Liver (tissue), 9 donors: ENCODE data around the gene GABBR2. TPM values are rescaled to one million over a fixed set of nuclear protein-coding genes. Genes with fewer than 3 reads are reported as not detected.

Source experiments
- DNase-seq: peaks from one replicate; pipeline ENCODE4 v3.0.0-alpha.2; 2017; ENCODE audit warnings: low spot score
- H3K27ac ChIP-seq, 2 donors: one replicate each; pipeline ENCODE4 v1.7.0; 2013; ENCODE audit warnings: inconsistent platforms in 2 of 2, low read length in 2 of 2, control low read depth in 1 of 2, low read depth in 1 of 2, mild to moderate bottlenecking in 1 of 2
- H3K27me3 ChIP-seq, 4 donors: one replicate each; pipeline versions ENCODE4 v1.6.1 to v1.7.0; 2013; ENCODE audit warnings: low read length in 3 of 4, inconsistent platforms in 1 of 4, mild to moderate bottlenecking in 1 of 4, moderate library complexity in 1 of 4; ENCODE audit not compliant: control insufficient read depth in 4 of 4, insufficient read depth in 4 of 4
- H3K36me3 ChIP-seq, 4 donors: one replicate each; pipeline versions ENCODE4 v1.6.1 to v1.7.0; 2013; ENCODE audit warnings: low read length in 3 of 4, mild to moderate bottlenecking in 3 of 4, low read depth in 1 of 4, moderate library complexity in 1 of 4; ENCODE audit not compliant: control insufficient read depth in 4 of 4, insufficient read depth in 3 of 4
- H3K4me1 ChIP-seq, 4 donors: one replicate each; pipeline versions ENCODE4 v1.6.1 to v1.7.0; 2013; ENCODE audit warnings: low read length in 3 of 4, mild to moderate bottlenecking in 3 of 4, moderate library complexity in 1 of 4; ENCODE audit not compliant: control insufficient read depth in 4 of 4, insufficient read depth in 4 of 4
- H3K4me3 ChIP-seq, 3 donors: one replicate each; pipeline versions ENCODE4 v1.6.1 to v1.7.0; 2013; ENCODE audit warnings: low read length in 3 of 3, control low read depth in 1 of 3, low read depth in 1 of 3, mild to moderate bottlenecking in 1 of 3
- H3K9ac ChIP-seq, 2 donors: one replicate each; pipeline ENCODE4 v1.7.0; 2013; ENCODE audit warnings: low read length in 2 of 2, mild to moderate bottlenecking in 2 of 2, moderate library complexity in 2 of 2, control low read depth in 1 of 2, low read depth in 1 of 2
- H3K9me3 ChIP-seq, 4 donors: one replicate each; pipeline versions ENCODE4 v1.6.1 to v1.7.0; 2013; ENCODE audit warnings: low read length in 3 of 4; ENCODE audit not compliant: control insufficient read depth in 4 of 4
- EGR1 ChIP-seq, 2 donors: IDR thresholded peaks; 2 replicates each; pipeline ENCODE4 v1.6.1; 2016 to 2018; ENCODE audit warnings: antibody characterized with exemption in 2 of 2, low read depth in 2 of 2
- FOXA1 ChIP-seq: IDR thresholded peaks from 2 replicates; pipeline ENCODE4 v1.6.1; 2016; ENCODE audit warnings: antibody characterized with exemption
- FOXA2 ChIP-seq: IDR thresholded peaks from 2 replicates; pipeline ENCODE4 v1.6.1; 2016; ENCODE audit warnings: antibody characterized with exemption
- GABPA ChIP-seq, 2 donors: IDR thresholded peaks in 1 of 2; conservative IDR thresholded peaks in 1 of 2; 2 replicates each; pipeline ENCODE4 v1.6.1; 2016; ENCODE audit warnings: antibody characterized with exemption in 2 of 2, mild to moderate bottlenecking in 1 of 2, moderate library complexity in 1 of 2
- HNF4A ChIP-seq, 2 donors: conservative IDR thresholded peaks; 2 replicates each; pipeline ENCODE4 v1.6.1; 2016; ENCODE audit warnings: antibody characterized with exemption in 2 of 2, mild to moderate bottlenecking in 2 of 2
- HNF4G ChIP-seq: IDR thresholded peaks from 2 replicates; pipeline ENCODE4 v1.6.1; 2016; ENCODE audit warnings: antibody characterized with exemption
- JUND ChIP-seq, 2 donors: IDR thresholded peaks; 2 replicates each; pipeline ENCODE4 v1.6.1; 2016; ENCODE audit warnings: antibody characterized with exemption in 2 of 2
- NR2F2 ChIP-seq: IDR thresholded peaks from 2 replicates; pipeline ENCODE4 v1.6.1; 2016; ENCODE audit warnings: antibody characterized with exemption
- RAD21 ChIP-seq, 2 donors: IDR thresholded peaks; 2 replicates each; pipeline ENCODE4 v1.6.1; 2016; ENCODE audit warnings: antibody characterized with exemption in 2 of 2, mild to moderate bottlenecking in 2 of 2
- RXRA ChIP-seq, 2 donors: IDR thresholded peaks; 2 replicates each; pipeline ENCODE4 v1.6.1; 2017 to 2018; ENCODE audit warnings: antibody characterized with exemption in 2 of 2, mild to moderate bottlenecking in 1 of 2
- SP1 ChIP-seq: IDR thresholded peaks from 2 replicates; pipeline ENCODE4 v1.6.1; 2018; ENCODE audit warnings: antibody characterized with exemption, mild to moderate bottlenecking
- TAF1 ChIP-seq: conservative IDR thresholded peaks from 2 replicates; pipeline ENCODE4 v1.6.1; 2016; ENCODE audit warnings: antibody characterized with exemption, mild to moderate bottlenecking
- YY1 ChIP-seq: IDR thresholded peaks from 2 replicates; pipeline ENCODE4 v1.6.1; 2016; ENCODE audit warnings: antibody characterized with exemption, mild to moderate bottlenecking
- WGBS: extraction: QIAGEN DNeasy Blood & Tissue Kit; methylation state at CpG from one replicate; pipeline ENCODE4 v1.1.7; 2013; 5-methylcytosine and 5-hydroxymethylcytosine counted together
- polyA plus RNA-seq, 2 donors: library from polyadenylated mRNA; stranded (reverse) in 1 of 2; unstranded in 1 of 2; fragments of 200-250 nt in 1 of 2; fragments of >200 nt in 1 of 2; fragmentation: Nextera tagmentation in 1 of 2; extraction: Ambion mirVana in 1 of 2; gene quantifications; one replicate each; pipeline versions ENCODE4 v1.2.1 to v1.2.3, GENCODE V29; 2013 to 2015
- total RNA-seq, 2 donors: library from RNA; depleted of rRNA; stranded (reverse); fragments of >200 nt; gene quantifications; one replicate each; pipeline ENCODE4 v1.2.3, GENCODE V29; 2014
- TF ChIP-seq, protein P1 (sequence below): IDR thresholded peaks from 2 replicates; pipeline ENCODE4 v1.6.1; 2016; ENCODE audit warnings: antibody characterized with exemption
- TF ChIP-seq, protein P2 (sequence below): IDR thresholded peaks from 2 replicates; pipeline ENCODE4 v1.6.1; 2016; ENCODE audit warnings: antibody characterized with exemption
- TF ChIP-seq, protein P3 (sequence below): fragments of 150-350 bp; IDR thresholded peaks from 2 replicates; pipeline ENCODE4 v1.5.1; 2017; ENCODE audit warnings: improper control_type of control experiment, low read depth, low read length; ENCODE audit not compliant: missing input control
- TF ChIP-seq, protein P4 (sequence below): IDR thresholded peaks from 2 replicates; pipeline ENCODE4 v1.6.1; 2016; ENCODE audit warnings: antibody characterized with exemption
- TF ChIP-seq, protein P5 (sequence below): IDR thresholded peaks from 2 replicates; pipeline ENCODE4 v1.6.1; 2016; ENCODE audit warnings: antibody characterized with exemption, mild to moderate bottlenecking
- donor health status: healthy.
- donor health status: healthy.
- donor health status: healthy.
- donor health status: healthy.
- donor health status: healthy.

The GABBR2 gene
- total and polyA plus RNA-seq, 4 donors = 0.03 to 0.23 (median 0.08) TPM; not detected in 1

DNA sequence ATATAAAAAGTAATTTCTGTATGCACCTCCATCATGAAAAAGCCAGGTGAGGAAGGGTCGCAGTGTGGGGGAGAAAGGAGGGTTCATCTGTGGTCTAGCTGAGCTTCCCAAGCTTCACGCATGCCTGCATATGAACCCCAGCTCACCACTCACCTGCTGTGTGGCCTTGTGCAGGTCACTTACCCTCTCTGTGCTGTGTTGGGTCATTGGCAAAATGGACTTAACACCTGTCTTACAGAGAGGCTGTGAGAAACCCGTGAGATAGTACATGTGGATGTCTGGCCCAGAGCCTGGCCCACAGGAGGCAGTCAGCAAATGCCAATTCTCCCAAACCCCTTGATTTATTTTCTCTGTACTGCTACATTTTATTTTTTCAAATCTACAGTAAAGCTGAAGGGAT is 88.9 kb downstream of the GABBR2 start:
- no peak overlapping the region for H3K27ac ChIP-seq
- peaks cover 0 to 7% (median 5%) of the 10 kb centered on the region in 4 donors for H3K4me1 ChIP-seq
- H3K9me3 ChIP-seq = no peaks in the 10 kb centered on the region
- H3K9ac ChIP-seq = no peak overlapping the region
- TF ChIP-seq, protein P1, sequence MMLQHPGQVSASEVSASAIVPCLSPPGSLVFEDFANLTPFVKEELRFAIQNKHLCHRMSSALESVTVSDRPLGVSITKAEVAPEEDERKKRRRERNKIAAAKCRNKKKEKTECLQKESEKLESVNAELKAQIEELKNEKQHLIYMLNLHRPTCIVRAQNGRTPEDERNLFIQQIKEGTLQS = no peak
- no peak for TF ChIP-seq SP1
- TF ChIP-seq YY1 = no peak
- no peak for TF ChIP-seq RAD21 (IDR thresholded peaks at IDR 0.05)
- TF ChIP-seq JUND (IDR thresholded peaks at IDR 0.05) = no peak
- TF ChIP-seq, protein P2, sequence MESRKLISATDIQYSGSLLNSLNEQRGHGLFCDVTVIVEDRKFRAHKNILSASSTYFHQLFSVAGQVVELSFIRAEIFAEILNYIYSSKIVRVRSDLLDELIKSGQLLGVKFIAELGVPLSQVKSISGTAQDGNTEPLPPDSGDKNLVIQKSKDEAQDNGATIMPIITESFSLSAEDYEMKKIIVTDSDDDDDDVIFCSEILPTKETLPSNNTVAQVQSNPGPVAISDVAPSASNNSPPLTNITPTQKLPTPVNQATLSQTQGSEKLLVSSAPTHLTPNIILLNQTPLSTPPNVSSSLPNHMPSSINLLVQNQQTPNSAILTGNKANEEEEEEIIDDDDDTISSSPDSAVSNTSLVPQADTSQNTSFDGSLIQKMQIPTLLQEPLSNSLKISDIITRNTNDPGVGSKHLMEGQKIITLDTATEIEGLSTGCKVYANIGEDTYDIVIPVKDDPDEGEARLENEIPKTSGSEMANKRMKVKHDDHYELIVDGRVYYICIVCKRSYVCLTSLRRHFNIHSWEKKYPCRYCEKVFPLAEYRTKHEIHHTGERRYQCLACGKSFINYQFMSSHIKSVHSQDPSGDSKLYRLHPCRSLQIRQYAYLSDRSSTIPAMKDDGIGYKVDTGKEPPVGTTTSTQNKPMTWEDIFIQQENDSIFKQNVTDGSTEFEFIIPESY = no peak
- no peak for TF ChIP-seq FOXA2
- no peak for TF ChIP-seq HNF4G
- TF ChIP-seq, protein P3, sequence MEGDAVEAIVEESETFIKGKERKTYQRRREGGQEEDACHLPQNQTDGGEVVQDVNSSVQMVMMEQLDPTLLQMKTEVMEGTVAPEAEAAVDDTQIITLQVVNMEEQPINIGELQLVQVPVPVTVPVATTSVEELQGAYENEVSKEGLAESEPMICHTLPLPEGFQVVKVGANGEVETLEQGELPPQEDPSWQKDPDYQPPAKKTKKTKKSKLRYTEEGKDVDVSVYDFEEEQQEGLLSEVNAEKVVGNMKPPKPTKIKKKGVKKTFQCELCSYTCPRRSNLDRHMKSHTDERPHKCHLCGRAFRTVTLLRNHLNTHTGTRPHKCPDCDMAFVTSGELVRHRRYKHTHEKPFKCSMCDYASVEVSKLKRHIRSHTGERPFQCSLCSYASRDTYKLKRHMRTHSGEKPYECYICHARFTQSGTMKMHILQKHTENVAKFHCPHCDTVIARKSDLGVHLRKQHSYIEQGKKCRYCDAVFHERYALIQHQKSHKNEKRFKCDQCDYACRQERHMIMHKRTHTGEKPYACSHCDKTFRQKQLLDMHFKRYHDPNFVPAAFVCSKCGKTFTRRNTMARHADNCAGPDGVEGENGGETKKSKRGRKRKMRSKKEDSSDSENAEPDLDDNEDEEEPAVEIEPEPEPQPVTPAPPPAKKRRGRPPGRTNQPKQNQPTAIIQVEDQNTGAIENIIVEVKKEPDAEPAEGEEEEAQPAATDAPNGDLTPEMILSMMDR = no peak
- TF ChIP-seq, protein P4, sequence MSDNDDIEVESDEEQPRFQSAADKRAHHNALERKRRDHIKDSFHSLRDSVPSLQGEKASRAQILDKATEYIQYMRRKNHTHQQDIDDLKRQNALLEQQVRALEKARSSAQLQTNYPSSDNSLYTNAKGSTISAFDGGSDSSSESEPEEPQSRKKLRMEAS = no peak
- no peak for TF ChIP-seq EGR1 (IDR thresholded peaks at IDR 0.05; ENCODE audit: low read depth in 2 of 2)
- TF ChIP-seq GABPA (IDR thresholded peaks at IDR 0.05 in 1 of 2, conservative IDR thresholded peaks at IDR 0.05 in 1 of 2) = no peak
- TF ChIP-seq FOXA1 = no peak
- no peak for TF ChIP-seq HNF4A (conservative IDR thresholded peaks at IDR 0.05)
- H3K4me3 ChIP-seq = no peak overlapping the region
- no peaks in the 10 kb centered on the region for H3K27me3 ChIP-seq
- 85% methylated on average over 3 of the region's 3 CpGs for WGBS
- DNase-seq = no peak
- H3K36me3 ChIP-seq = peaks cover 0 to 1% (median 0%) of the 10 kb centered on the region in 4 donors

DNA sequence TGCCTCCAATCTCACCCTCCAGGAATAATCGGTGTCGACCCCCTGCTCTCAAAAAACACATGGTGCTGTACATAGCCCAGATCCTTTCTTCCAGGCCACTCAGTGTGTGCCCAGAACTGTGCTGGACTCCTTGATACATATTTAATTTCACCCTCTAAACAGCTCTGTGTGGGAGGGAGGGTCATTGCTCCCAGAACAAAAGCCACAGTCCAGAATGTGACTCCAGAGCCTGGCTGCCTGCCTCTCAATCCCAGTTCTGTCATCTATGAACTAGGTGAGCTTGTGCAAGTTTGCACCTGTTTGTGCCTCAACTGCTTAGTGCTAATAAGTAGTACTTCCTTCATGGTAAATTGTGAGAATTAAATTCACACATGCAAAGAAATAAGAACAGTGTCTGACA is 93.1 kb downstream of the GABBR2 start:
- DNase-seq = no peak
- no peaks in the 10 kb centered on the region for H3K27me3 ChIP-seq
- TF ChIP-seq NR2F2 = no peak
- TF ChIP-seq, protein P5, sequence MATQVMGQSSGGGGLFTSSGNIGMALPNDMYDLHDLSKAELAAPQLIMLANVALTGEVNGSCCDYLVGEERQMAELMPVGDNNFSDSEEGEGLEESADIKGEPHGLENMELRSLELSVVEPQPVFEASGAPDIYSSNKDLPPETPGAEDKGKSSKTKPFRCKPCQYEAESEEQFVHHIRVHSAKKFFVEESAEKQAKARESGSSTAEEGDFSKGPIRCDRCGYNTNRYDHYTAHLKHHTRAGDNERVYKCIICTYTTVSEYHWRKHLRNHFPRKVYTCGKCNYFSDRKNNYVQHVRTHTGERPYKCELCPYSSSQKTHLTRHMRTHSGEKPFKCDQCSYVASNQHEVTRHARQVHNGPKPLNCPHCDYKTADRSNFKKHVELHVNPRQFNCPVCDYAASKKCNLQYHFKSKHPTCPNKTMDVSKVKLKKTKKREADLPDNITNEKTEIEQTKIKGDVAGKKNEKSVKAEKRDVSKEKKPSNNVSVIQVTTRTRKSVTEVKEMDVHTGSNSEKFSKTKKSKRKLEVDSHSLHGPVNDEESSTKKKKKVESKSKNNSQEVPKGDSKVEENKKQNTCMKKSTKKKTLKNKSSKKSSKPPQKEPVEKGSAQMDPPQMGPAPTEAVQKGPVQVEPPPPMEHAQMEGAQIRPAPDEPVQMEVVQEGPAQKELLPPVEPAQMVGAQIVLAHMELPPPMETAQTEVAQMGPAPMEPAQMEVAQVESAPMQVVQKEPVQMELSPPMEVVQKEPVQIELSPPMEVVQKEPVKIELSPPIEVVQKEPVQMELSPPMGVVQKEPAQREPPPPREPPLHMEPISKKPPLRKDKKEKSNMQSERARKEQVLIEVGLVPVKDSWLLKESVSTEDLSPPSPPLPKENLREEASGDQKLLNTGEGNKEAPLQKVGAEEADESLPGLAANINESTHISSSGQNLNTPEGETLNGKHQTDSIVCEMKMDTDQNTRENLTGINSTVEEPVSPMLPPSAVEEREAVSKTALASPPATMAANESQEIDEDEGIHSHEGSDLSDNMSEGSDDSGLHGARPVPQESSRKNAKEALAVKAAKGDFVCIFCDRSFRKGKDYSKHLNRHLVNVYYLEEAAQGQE = no peak
- TF ChIP-seq HNF4G = no peak
- TF ChIP-seq, protein P4 = no peak
- TF ChIP-seq FOXA1 = no peak
- TF ChIP-seq SP1 = no peak
- peak; percentile 48 to 52 for TF ChIP-seq EGR1 (IDR thresholded peaks at IDR 0.05; ENCODE audit: low read depth in 2 of 2)
- TF ChIP-seq, protein P1 = no peak
- TF ChIP-seq RXRA (IDR thresholded peaks at IDR 0.05) = peak; percentile 82 to 87
- no peak for TF ChIP-seq TAF1
- TF ChIP-seq FOXA2 = no peak
- TF ChIP-seq RAD21 (IDR thresholded peaks at IDR 0.05) = peak in 1 of 2 donors; percentile 9
- TF ChIP-seq JUND (IDR thresholded peaks at IDR 0.05) = no peak
- TF ChIP-seq, protein P3 = no peak
- peak; percentile 66 to 69 for TF ChIP-seq HNF4A (conservative IDR thresholded peaks at IDR 0.05)
- TF ChIP-seq, protein P2 = no peak
- no peak for TF ChIP-seq YY1

More for the DNA sequence above, 93.1 kb downstream of the GABBR2 start:
- Histone ChIP-seq H3K9ac (no peak overlapping the region), H3K27ac (no peak overlapping the region), H3K36me3 (peaks cover 0 to 1% (median 0%) of the 10 kb centered on the region in 4 donors), H3K4me1 (peaks cover 0 to 7% (median 5%) of the 10 kb centered on the region in 4 donors), H3K9me3 (no peaks in the 10 kb centered on the region), H3K4me3 (no peak overlapping the region)
- 88% methylated on average over 2 of the region's 2 CpGs for WGBS
